HG03520 (cell line): Measurements from ENCODE around the gene SIRT6.
A peak's percentile ranks its signal among the peaks of the same experiment; 100 is the strongest.
"Not testable (repeated sequence)": the region's sequence is repeated elsewhere in the genome, so short reads cannot be mapped to it uniquely, and the experiment has no call there.

Experiments
- ATAC-seq: cut with Tn5 transposase; IDR thresholded peaks from one replicate; pipeline ENCODE4 v1.9.1; 2021; ENCODE audit warnings: mild to moderate bottlenecking, moderate library complexity; ENCODE audit not compliant: unreplicated experiment

SIRT6 gene

DNA sequence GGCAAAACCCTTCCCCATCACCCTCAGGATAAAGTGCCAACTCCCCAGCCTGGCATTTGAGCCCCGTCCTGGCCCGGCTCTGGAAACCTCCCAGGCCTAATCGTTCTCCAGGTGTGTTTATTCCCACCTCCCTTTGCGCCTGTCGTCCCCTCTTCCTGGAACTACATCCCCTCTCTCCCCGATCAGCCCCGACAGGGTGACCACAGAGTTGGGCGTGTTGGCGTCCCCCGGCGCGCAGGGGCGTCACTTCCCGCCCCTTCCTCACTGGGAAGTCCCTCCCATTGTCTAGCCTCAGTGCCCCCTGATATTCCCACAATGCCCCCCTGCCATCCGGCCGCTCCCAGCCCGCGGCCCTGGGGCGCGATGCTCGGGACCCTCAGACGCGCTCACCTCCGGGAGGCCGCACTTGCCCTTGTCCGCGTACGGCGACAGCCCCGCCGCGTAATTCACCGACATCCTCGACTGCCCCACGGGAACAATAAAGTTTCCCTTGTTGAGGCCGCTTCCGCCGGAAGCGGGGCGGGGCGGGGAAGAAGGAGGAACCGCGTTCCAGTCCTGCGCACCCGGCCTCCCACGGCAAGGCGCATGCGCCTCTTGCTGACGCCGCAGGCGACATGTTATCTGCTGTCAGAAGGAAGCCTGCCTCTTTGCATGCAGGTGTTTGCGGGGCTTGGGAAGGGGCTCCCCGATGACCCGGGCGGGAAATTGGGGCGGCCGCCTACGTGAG, at the start of gene SIRT6, which contains the start of gene ANKRD24:
SIRT6 (minus strand) TSS at position 480 of the 727 bp plus-strand sequence; CDS start at position 456, 24 bp downstream.
ANKRD24 (plus strand) TSS at position 606 of the 727 bp plus-strand sequence. CDS start 3,737 bp downstream, outside the sequence.
- no peak for ATAC-seq

DNA sequence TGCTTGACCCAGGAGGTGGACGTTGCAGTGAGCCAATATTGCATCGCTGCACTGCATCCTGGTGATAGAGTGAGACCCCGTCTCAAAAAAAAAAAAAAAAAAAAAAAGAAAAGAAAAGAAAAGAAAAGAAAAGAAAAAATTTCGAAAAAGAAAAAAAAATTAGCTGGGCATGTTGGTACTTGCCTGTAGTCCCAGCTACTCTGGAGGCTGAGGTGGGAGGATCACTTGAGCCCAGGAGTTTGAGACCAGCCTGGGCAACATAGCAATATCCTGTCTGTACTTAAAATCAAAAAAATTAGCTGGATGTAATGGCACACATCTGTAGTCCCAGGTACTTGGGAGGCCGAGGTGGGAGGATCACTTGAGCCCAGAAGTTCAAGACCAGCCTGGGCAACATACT, 49.8 kb upstream of the SIRT6 start:
- not testable (repeated sequence) for ATAC-seq

DNA sequence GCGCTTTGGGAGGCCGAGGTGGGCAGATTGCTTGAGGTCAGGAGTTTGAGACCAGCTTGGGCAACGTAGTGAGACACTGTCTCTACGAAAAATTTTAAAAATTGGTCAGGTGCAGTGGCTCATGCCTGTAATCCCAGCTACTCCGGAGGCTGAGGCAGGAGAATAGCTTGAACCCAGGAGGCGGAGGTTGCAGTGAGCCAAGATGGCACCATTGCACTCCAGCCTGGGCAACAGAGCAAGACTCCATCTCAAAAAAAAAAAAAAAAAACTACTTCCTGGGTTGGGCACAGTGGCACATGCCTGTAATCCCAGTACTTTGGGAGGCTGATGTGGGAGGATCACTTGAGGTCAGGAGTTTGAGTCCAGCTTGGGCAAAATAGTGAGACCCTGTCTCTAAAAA, 49.2 kb upstream of the SIRT6 start:
- ATAC-seq: not testable (repeated sequence)

DNA sequence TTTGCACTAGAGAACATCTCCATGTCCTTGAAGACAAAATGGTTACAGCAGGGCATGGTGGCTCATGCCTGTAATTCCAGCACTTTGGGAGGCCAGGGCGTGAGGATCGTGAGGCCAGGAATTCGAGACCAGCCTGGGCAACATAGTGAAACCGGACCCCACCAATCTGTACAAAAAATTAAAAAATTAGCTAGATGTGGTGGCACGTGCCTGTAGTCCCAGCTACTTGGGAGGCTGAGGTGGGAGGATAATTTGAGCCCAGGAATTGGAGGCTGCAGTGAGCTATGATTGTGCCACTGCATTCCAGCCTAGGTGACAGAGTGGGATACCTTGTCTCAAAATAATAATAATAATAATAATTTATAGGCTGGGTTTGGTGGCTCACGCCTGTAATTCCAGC, 47.9 kb upstream of the SIRT6 start:
- ATAC-seq: not testable (repeated sequence)

DNA sequence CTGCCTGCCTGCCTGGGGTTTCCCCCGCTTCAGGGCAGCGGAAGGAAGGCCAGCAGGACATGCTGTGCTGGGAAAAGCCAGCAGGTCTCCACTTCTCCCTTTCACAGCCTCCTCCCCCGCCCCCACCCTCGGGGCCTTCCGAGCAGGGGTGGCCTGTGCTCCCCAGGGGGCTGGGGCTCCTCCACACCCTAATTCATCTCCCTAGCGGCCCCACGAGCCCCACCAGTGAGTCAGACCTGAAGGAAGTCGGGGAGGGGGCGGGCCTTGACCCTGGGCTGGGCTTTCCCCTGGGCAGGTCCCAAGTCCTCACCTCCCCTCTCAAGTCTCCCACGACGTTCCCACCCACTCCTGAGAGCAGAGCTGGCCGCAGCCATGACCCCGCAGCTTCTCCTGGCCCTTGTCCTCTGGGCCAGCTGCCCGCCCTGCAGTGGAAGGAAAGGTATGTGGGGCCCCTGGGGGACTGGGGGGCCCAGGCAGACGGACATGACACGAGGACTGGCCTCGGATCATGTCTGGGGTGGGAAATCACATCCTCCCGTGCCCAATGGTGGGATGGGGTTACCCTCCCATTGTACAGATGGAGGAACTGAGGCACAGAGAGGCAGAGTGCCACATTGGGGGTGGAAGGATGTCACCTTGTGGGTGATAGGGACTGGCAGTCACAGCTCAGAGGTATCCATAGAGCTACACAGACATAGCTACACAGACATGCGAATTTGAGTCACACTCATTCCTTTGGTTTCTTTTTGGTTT, 47.0 kb upstream of the SIRT6 start, which contains the start of gene EBI3:
EBI3 (plus strand) TSS at position 345 of the 753 bp plus-strand sequence; CDS start at position 373, 28 bp downstream.
- peak; percentile 47 for ATAC-seq

DNA sequence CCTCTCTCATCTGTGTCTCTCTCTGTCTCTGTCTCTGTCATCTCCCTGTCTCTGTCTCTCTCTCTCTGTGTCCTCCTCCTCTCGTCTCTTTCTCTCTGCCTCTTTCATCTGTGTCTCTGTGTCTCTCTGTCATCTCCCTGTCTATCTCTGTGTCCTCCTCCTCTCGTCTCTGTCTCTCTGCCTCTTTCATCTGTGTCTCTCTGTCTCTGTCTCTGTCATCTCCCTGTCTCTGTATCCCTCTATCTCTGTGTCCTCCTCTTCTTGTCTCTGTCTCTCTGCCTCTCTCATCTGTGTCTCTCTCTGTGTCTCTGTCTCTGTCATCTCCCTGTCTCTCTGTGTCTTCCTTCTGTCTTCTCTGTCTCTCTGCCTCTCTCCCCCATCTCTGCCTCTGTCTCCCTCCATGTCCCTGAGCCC, 46.4 kb upstream of the SIRT6 start:
- ATAC-seq: no peak

DNA sequence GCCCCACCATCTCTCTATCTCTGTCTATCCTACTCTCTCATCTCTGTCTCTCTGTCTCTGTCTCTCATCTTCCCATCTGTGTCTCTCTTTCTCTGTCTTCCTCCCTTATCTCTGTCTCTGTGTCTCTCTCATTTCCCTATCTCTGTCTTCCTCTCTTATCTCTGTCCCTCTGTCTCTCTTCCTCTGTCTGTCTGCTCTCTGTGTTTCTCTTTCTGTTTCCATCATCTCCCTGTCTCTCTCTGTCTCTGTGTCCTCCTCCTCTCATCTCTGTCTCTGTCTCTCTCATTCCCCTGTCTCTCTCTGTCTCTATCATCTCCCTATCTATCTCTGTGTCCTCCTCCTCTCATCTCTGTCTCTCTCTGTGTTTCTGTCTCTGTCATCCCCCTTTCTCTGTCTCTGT, 45.4 kb upstream of the SIRT6 start:
- ATAC-seq: no peak

DNA sequence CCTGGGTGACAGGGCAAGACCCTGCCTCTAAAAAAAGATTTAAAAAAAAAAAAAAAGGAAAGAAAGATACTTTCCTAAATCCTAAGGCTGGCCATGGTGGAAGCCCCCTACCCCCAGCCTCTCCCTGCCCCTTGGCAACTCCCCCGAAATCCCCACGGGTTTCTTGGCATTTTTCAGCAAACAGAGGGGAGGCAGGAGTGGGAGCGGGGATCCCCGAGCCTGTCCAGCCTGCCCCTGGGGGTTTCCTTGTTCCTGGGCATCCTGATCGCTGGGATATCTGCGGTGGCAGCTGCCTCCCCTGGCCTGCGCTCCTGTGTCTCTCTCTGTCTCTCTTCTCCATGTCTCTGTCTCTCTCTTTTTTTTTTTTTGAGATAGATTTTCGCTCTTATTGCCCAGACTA, 43.5 kb upstream of the SIRT6 start:
- no peak for ATAC-seq

DNA sequence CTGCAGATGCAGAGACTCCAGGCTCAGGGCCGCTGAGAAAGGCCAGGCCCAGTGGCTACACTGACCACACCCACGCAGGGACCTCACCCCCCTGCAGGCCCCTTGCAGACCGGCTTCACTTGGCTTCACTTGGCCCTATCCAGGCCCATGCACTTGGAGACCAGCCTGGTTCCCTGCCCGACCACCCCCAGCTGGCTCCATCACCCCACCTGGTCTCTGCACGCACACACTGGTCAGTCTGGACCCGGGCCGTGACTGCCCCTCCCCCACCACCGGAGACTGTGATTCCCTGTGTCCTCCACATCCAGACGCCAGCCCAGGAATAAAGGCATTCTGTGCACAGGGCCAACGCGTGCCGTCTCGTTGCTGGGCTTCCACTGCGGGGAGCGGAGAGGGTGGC, 42.1 kb upstream of the SIRT6 start:
- ATAC-seq: no peak

DNA sequence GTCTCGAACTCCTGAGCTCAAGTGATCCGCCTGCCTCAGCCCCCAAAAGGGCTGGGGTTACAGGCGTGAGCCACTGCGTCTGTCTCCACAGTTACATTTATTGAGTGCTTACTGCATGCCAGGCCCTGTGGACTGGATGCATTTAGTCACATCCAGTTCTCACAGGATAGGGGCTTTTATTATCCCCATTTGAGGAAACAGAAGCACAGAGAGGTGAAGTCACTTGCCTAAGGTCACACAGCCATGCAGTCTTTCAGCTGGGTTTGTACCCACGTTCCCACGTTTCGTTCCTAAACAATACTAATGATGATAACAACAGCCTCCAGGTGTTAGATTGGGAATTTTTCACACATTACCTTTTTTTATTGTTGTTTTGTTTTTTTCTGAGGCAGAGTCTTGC, 37.8 kb upstream of the SIRT6 start:
- ATAC-seq: no peak

DNA sequence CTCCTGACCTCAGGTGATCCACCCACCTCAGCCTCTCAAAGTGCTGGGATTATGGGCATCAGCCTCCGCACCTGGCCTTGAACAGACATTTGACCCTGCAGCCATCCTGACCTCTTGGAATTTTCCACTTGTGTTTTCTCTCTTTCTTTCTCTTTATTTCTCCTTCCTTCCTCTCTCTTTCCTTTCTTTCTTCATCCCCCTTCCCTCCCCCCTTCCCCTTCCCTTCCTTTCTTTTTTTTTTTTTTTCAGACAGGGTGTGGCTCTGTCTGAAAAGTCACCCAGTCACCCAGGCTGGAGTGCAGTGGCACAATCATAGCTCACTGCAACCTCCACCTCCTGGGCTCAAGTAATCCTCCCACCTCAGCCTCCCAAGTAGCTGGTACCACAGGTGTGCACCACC, 36.2 kb upstream of the SIRT6 start:
- ATAC-seq: not testable (repeated sequence)

DNA sequence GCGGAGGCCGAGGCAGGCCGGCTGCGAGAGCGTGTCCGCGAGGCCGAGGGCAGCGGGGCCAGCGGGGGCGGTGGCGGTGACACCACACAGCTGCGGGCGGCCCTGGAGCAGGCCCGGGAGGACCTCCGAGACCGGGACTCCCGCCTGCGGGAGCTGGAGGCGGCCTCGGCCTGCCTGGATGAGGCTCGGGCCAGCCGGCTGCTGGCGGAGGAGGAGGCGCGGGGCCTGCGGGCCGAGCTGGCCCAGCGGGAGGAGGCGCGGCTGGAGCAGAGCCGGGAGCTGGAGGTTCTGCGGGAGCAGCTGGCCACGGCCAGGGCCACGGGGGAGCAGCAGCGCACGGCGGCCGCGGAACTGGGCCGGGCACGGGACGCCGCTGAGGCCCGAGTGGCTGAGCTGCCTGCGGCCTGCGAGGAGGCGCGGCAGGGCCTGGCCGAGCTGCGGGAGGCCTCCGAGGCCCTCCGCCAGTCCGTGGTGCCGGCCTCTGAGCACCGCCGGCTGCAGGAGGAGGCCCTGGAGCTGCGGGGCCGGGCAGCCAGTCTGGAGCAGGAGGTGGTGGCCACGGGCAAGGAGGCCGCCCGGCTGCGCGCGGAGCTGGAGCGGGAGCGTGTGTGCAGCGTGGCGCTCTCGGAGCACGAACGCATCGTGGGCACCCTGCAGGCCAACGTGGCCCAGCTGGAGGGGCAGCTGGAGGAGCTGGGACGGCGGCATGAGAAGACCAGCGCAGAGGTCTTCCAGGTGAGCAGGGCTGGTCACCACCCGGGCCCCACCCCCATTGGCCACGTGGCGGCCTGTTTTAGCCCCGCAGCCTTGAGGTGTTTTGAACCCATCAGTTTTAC, 35.3 kb upstream of the SIRT6 start:
- ATAC-seq: no peak

DNA sequence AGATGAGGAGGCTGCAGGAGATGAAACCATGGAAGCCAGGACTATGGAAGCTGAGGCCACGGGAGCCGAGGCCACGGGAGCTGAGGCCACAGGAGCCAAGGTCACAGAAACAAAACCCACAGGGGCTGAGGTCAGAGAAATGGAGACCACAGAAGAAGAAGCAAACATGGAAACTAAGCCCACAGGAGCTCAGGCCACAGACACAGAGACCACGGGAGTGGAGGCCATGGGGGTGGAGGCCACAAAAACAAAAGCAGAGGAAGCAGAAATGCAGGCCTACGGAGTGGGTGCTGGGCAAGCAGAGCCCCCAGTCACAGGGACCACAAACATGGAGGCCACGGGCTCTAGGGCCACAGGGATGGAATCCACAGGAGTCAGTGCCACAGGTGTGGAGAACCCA, 34.5 kb upstream of the SIRT6 start:
- ATAC-seq: no peak

DNA sequence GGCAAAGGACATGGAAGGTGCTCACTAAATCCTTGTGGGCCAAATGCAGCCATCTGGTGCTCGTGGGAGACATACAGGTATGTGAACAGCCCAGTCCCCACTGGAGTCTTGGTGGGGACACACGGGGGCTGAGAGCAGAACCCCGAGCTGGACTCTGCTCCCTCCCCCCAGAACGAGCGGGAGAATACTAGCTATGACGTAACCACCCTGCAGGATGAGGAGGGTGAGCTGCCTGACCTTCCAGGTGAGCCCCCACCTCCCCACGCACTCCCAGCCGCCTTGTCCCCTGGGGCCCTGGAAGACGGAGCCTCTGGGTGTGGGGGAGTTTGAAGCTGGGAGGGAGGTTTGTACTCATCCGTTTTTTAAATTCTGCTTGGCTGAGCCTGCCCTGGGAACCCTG, 33.4 kb upstream of the SIRT6 start:
- ATAC-seq: no peak

DNA sequence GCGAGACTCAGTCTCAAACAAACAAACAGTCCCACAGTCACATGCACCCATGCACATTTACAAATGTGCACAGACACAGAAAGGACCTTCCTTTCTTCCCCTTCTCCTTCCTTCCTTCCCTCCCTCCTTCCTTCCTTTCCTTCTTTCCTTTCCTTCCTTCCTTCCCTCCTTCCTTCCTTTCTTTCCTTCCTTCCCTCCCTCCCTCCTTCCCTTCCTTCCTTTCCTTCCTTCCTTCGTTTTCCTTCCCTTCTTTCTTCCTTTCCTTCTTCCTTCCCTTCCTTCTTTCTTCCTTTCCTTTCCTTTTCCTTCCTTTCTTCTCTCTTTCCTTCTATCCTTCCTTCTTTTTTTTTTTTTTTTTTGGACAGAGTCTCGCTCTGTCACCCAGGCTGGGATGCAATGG, 30.8 kb upstream of the SIRT6 start:
- no peak for ATAC-seq

DNA sequence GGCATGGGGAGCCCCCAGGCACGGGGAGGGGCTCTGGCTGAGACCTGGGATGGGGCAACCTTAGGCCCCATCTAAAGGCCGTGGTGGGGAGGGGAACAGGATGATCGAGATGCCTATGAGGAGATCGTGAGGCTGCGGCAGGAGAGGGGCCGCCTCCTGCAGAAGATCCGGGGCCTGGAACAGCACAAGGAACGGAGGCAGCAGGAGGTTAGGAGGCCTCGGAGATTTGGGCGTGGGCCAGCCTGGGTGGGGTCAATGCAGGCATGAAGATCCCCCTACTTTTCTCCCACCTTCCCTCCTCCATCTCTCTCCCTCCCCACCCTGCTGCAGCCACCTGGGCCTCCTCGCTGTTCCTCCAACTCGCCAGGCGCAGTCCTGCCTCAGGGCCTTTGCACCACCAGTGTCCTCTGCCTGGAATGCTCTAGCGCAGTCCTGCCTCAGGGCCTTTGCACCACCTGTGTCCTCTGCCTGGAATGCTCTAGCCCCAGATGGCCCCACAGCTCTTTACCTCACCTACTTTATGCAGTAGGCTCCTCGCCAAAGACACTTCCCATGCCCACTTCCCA, 27.9 kb upstream of the SIRT6 start:
- ATAC-seq: no peak

DNA sequence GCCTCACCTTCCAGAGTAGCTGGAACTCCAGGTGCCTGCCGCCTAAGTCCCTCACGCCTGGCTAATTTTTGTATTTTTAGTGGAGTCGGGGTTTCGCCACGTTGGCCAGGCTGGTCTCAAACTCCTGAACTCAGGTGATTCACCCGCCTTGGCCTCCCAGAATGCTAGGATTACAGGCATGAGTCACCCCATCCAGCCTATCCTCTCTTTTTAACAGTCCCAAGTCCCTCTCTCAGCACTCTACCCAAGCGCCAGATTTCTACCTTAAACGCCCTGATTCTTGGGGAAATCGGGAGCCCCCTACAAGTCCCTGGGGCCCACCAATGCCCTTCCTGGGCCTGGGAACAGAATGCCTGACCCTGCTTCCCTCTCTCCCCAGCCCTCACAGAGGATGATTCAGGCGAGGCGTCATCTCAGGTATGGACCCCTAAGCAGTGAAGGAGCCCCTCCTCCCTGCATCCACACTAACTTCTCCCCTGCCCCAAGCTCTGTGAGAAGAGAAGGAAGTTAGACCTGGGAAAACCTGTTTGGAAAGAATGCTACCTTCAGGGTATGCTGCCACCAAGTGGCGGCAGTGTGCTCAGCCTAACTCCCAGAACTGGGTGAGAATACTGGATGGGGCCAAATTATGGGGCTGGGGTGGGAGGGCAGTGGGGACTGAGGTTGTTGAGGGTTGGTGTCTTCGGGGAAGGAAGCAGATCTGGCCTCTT, 26.2 kb upstream of the SIRT6 start:
- ATAC-seq: no peak

DNA sequence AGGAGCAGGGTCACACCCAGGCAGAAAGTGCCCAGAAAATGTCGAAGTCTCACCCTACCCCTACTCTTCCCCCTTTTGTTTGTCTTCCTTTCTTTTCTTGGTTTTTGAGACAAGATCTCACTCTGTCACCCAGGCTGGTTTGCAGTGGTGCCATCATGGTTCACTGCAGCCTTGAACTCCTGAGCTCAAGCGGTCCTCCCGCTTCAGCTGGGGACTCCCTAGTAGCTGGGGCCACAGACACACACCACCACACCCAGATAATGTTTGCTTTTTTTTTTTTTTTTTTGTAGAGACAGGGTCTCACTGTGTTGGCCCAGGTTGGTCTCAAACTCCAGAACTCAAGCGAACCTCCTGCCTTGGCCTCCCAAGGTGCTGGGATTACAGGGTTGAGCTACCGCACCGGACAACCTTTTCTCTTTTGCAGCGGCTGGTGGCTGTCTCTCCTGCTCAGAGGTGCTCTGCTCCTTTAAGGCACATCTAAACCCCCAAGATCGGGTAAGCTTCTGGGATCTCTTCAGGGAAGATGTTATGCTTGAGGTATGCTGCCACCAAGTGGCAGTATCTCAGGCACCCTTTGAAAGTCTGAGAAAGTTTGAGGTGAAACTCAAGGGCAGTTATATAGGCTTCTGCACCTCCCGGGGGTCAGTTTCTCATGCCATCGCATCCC, 24.6 kb upstream of the SIRT6 start:
- ATAC-seq: no peak

DNA sequence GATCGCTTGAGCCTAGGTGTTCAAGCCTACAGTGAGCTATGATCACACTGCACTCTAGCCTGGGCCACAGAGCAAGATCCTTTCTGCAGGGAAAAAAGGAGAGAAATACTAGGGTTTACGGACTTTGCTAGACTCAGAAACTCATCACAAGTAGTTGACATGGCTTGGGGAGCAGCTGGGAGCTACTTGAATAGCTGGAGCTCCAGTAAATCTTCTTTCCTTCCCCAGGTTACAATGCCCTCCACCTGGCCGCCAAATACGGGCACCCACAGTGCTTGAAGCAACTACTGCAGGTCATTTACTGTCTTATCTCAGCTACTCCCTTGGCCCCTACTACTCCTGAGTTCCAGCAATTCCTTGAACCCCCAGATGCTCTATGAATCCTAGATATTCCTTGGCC, 19.4 kb upstream of the SIRT6 start:
- ATAC-seq: no peak
